Central memory CD8-positive, alpha-beta T cell (primary cell): ENCODE results near the gene SRC.
A peak's percentile ranks its signal among the peaks of the same experiment; 100 is the strongest.

Experiments used
- ATAC-seq: fragments of 150-1000 bp; cut with Tn5 transposase; replicated peaks from 2 replicates; pipeline ENCODE4 v1.10.0; 2022; ENCODE audit warnings: mild to moderate bottlenecking, moderate FRiP score, moderate number of reproducible peaks; ENCODE audit not compliant: poor library complexity, severe bottlenecking; ENCODE audit errors: extremely low read depth
- DNase-seq, 2 donors: peaks; one replicate each; pipeline ENCODE4 v3.0.0; 2021; ENCODE audit warnings: low spot score in 2 of 2
- H3K27ac Mint-ChIP-seq: one replicate; pipeline ENCODE4 v1.8.0; 2022; ENCODE audit warnings: low read depth, mild to moderate bottlenecking, moderate library complexity, mixed read lengths
- H3K27me3 Mint-ChIP-seq: one replicate; pipeline ENCODE4 v1.8.0; 2022; ENCODE audit warnings: mixed read lengths
- H3K36me3 Mint-ChIP-seq: one replicate; pipeline ENCODE4 v1.8.0; 2022; ENCODE audit warnings: mild to moderate bottlenecking, moderate library complexity, mixed read lengths; ENCODE audit not compliant: insufficient read depth
- H3K4me1 Mint-ChIP-seq: one replicate; pipeline ENCODE4 v1.8.0; 2022; ENCODE audit warnings: mixed read lengths
- H3K4me3 Mint-ChIP-seq: one replicate; pipeline ENCODE4 v1.8.0; 2022; ENCODE audit warnings: mild to moderate bottlenecking, moderate library complexity, mixed read lengths
- H3K9me3 Mint-ChIP-seq: one replicate; pipeline ENCODE4 v1.8.0; 2022; ENCODE audit warnings: mixed read lengths

The SRC gene

DNA sequence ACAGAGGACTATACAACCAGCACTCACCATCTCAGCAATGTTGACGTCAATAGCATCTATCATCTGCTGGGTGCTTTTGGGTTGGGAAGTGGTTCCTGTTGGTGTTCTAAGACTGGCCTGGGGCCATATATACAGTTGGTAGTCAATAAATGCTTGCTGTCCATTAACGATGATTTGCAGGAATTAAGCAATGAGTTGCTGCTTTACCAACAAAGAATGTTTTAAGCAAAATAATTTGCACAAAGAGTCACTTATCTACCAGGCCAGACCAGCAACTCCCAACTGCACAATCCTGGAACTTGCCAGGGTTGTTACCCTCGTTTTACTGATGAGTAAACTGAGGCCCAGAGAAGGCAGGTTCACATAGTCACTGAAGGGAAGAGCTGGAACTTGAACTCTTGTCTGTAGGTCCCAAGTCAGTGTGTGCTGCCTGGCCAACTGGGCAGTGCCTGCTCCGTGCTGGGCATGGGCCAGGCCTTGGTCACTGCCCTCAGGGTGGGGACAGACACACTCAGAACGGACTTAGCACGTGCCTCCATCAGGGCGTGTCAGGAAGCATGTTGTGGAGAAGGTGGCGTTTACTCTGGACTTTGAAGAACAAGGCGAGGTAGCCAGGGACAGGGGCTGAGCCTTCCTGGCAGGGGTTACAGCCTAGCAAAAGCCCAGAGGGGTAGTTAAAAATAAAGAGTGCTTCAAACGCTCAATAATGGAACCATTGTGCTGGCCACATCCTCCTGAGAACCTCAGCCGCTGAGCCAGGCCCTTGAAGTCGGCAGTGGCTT, 2.5 kb upstream of the SRC start:
- no peak for ATAC-seq
- H3K9me3 Mint-ChIP-seq = no peaks in the 10 kb centered on the region
- no peak for DNase-seq
- peaks cover 10% of the 10 kb centered on the region for H3K4me1 Mint-ChIP-seq
- peak overlapping the region; percentile 10 for H3K4me3 Mint-ChIP-seq
- no peaks in the 10 kb centered on the region for H3K27me3 Mint-ChIP-seq
- no peaks in the 10 kb centered on the region for H3K36me3 Mint-ChIP-seq
- peak overlapping the region; percentile 27 for H3K27ac Mint-ChIP-seq

DNA sequence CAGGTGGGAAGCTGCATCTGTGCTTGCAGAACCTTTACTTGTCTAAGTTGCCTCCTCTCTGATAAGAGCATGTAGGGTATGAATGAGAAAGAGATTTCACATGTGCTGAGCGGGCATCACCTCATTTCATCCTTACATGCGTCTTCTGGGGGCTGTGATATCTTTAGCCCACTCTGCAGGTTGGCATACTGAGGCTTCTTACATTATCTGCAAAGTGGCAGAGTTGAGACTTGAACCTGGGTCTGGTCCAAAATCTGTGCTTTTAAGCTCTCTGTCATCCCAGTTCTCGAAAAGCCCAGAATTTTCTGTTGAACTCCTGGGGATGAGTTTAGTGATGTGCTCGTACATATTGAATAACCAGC, 2.0 kb upstream of the SRC start:
- no peaks in the 10 kb centered on the region for H3K27me3 Mint-ChIP-seq
- no peaks in the 10 kb centered on the region for H3K36me3 Mint-ChIP-seq
- H3K27ac Mint-ChIP-seq = no peak overlapping the region
- ATAC-seq = no peak
- no peak for DNase-seq
- H3K4me1 Mint-ChIP-seq = peaks cover 10% of the 10 kb centered on the region
- no peaks in the 10 kb centered on the region for H3K9me3 Mint-ChIP-seq
- peak overlapping the region; percentile 75 for H3K4me3 Mint-ChIP-seq

DNA sequence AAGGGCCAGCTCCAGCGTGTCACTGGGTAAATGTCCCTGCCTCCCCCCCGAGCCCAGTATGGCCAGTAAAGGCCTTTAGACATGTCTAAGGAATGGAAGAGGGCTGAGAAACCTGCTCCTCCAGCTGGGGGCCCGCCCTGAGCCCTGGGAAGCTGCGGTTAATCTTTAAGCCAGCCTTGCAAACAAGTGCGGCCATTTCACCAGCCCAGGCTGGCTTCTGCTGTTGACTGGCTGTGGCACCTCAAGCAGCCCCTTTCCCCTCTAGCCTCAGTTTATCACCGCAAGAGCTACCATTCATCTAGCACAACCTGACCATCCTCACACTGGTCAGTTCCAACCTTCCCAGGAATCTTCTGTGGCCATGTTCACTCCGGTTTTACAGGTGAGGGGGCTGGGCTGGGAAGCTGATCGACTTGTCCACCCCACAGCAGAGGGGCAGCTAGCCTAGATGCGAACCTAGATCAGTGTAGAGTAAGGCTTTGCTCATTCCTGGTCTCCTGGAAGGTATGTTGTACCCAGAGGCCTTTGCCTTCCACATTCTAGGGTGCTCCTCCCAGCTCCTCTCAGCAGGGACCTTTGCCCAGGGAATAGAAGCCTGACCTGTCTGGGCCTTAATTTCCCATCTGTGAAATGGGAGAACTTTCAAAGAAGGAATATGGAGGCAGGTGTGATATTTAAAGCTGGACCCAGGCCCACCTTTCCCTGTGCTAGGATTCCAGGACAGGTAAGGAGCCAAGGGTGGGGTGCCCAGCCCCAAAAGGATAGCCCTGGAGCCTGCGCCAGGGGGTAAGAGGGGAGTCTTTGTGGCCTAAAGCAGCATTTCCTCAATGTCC, 1.2 kb upstream of the SRC start:
- ATAC-seq (no peak), DNase-seq (no peak)
- Mint-ChIP-seq H3K4me3 (peak overlapping the region; percentile 75), H3K9me3 (no peaks in the 10 kb centered on the region), H3K27me3 (no peaks in the 10 kb centered on the region), H3K4me1 (peaks cover 10% of the 10 kb centered on the region), H3K36me3 (no peaks in the 10 kb centered on the region), H3K27ac (no peak overlapping the region)

DNA sequence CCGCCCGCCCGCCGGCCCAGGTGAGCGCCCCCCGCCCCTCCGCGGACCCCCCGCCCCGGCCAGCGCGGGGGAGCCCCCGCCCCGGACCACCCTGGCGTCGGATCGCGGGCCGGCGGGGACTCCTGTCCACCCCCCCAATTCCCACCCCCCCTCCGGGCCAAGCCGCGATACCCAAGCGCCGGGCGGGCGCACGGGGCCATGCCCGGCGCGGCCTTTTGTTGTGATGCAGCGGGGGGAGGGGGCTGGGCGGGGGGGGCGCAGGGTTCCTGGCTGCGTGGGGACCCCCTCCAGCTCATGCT, 245 bp downstream of the SRC start:
- no peak for ATAC-seq
- no peak for DNase-seq
- H3K27me3 Mint-ChIP-seq = no peaks in the 10 kb centered on the region
- H3K4me3 Mint-ChIP-seq = peak overlapping the region; percentile 75
- no peak overlapping the region for H3K27ac Mint-ChIP-seq
- H3K9me3 Mint-ChIP-seq = no peaks in the 10 kb centered on the region
- no peaks in the 10 kb centered on the region for H3K36me3 Mint-ChIP-seq
- peaks cover 17% of the 10 kb centered on the region for H3K4me1 Mint-ChIP-seq

DNA sequence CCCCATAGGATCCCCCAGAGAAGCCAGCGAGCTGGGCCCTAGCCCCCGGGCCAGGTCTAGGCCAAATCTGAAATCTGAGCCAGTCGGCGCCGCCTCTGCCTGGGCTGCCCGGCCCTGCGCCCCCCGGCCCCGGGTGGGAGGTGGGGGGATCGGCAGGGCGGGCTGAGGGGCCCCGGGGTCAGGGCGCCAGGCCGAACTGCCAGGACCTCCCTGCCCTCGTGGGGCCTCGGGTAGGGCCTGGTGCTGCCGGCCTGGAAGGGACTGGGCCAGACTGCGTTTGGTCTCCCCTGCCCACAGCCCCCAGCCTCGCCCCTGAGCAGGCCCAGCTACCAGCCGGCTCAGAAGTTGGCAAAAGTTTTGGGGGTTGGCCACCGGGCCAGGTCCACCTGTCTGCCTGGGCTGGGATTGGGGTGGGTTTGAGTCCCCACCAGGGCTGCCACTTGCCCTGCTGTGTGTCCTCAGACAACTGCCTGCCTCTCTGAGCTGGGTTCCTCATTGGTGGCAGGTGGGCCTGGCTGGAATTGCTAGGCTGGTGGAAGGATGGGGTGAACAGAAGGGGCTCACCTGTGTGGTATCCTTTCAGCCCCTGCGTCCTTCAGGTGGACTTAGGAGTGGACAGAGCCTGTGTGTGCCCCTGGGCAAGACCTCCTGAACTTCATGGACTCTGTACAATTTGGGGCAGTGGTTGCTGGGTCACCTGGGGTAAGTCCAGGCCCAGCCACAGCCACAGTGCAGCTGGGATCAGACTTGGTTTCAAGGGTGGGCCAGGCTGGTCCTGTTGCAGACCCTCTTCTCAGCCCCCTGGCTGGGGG, 801 bp downstream of the SRC start:
- Mint-ChIP-seq H3K4me1 (peaks cover 17% of the 10 kb centered on the region), H3K4me3 (peak overlapping the region; percentile 75), H3K9me3 (no peaks in the 10 kb centered on the region), H3K27me3 (no peaks in the 10 kb centered on the region), H3K36me3 (no peaks in the 10 kb centered on the region), H3K27ac (no peak overlapping the region)
- ATAC-seq (no peak), DNase-seq (no peak)

DNA sequence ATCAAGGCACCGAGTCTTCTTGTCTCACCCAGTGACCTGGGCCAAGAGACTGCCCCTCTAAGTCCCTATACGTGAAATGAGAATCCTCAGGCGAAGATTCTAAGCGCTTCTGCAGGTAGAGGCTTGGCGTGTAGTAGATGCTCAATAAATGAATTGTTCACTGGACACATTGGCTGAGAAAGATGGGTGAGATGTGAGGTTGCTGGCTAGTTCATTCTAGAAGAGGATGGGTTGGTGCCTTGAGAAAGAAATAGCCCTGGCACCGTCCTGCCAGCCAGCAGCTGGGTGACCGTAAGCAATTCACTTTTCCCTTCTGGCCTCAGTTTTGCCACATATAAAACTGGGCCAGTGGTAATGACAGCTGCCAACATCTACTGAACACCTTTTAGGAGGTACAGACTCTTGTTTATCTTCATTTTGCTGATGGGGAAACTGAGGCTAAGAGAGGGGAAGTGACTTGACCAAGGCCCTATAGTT, 1.4 kb downstream of the SRC start:
- no peaks in the 10 kb centered on the region for H3K36me3 Mint-ChIP-seq
- no peaks in the 10 kb centered on the region for H3K27me3 Mint-ChIP-seq

DNA sequence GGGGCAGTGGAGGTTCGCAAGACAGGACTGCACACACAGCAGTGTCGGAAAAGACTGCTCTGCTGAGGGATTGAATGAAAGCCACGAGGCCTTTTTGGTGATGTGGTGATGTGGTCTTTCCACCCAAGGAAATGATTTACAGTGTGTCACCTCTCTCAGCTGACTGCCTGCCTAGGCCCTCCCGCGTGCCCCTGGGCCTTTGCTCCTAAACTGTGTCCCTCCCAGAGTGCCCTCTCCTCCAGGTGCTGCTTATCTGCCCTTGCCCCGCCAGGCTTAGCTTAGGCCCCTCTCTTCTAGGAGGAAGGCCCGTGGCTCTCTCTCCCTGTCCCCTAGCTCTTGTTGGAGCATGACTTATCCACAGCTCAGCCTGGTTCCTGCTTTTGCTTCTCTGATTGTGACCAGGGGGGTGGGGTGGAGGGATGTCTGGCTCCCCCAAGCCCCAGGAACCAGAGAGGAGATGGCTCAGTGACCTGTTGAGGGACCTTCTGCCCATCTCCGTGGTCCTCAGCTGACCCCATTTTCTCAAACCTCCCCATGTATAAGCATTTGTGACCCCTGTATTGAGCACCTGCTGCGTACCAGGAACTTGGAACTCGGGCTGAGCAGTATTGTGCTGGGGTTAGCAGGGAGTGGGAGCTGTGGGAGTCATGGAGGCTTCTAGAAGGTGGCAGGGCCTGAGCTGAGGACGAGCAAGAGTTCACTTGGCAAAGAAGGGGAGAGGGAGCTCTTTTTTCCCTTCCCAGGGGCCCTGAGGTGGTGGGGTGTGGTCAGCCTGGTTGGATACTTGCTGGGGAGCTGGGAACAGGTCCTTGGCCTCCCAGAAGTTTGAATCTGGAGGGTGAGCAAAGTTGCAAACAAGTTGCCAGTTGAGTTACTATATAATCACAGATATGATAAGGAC, 2.2 kb downstream of the SRC start:
- Mint-ChIP-seq H3K4me3 (peak overlapping the region; percentile 75), H3K4me1 (peaks cover 17% of the 10 kb centered on the region), H3K27me3 (no peaks in the 10 kb centered on the region), H3K9me3 (no peaks in the 10 kb centered on the region), H3K36me3 (no peaks in the 10 kb centered on the region), H3K27ac (peak overlapping the region; percentile 4)
- ATAC-seq = no peak
- no peak for DNase-seq

More for the DNA sequence above, 1.4 kb downstream of the SRC start:
- ATAC-seq (no peak), DNase-seq (no peak)
- H3K4me1 Mint-ChIP-seq = peaks cover 17% of the 10 kb centered on the region
- no peaks in the 10 kb centered on the region for H3K9me3 Mint-ChIP-seq
- peak overlapping the region; percentile 75 for H3K4me3 Mint-ChIP-seq
- no peak overlapping the region for H3K27ac Mint-ChIP-seq

DNA sequence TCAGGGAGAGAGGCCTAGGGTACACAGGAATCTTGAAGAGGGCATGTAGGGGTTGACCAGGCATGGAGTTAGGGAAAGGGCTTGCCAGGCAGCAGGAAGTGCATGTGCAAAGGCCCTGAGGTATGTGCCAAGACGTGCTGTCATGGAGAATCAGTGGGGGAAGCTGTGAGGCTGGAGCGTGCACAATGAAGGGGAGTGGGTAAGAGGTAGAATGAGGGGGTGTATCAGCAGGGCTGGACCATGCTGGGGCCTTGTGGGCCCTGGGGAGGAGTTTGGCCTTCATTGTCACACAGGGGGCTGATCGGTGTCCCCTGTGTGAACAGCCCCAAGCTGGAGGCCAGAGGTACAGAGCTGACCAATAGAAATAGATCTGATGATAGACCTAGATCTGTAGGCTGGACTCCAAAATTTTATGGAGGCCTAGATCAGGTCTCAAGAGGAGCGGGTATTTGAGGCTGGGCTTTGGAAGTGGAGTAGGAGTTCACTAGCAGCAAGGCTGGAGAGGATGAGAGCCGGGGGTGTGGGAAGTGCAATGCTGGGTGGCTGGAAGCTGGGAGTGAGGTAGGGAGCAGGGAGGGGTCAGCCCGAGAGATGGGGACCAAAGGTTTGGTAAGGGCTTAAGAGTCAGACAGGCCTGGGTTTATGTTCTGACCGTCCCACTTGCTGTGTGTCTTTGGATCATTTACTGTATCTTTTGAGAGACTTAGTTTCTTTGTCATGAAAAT, 3.0 kb downstream of the SRC start:
- no peak for DNase-seq
- H3K27ac Mint-ChIP-seq = peak overlapping the region; percentile 4

DNA sequence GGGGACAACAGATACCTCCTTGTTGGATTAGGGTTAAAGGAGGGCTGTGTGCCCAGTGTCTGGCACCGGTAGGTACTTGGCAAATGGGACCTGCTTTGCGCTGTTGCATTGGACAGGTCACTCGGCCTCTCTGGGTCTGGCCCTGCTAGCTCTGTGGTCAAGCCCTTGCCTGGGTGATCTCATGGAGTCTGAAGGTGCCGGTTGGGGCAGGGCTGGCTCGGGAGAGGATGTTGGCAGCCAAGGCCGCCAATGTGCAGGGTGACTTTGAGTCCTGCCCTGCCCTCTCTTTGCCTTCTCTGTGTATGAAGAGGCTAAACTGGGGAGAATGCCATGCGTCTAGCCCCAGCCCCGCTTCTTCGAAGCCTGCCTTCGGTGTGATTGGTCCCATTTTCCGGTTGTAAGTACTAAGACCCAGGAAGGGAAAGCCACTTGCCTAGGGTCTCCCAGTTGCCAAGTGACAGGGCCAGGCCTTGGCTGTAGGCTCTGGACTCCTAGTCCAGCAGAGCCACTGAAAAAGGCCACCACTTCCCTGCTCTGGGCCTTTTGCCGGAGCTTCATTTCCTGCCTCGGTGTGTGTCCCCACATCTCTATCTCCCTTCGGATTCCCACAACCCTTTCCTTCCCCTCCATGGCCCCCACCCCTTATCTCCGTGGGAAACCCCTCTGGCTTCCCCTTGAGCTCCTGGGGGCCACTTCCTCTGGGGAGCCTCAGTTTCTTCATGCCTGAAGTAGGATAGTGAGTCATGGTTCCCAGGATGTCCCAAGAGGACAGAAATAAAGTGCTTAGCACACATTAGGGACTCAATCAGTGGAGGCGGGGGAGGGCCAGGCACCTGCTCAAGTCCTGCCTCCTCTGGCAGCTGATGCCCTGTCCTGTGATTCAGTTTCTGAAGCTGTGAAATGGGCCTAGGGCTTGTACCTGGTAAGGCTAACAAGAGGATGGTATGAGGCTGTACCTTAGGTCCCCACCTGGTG, 3.9 kb downstream of the SRC start:
- no peak overlapping the region for H3K4me3 Mint-ChIP-seq

More for the DNA sequence above, 3.0 kb downstream of the SRC start:
- H3K9me3 Mint-ChIP-seq = no peaks in the 10 kb centered on the region
- H3K36me3 Mint-ChIP-seq = no peaks in the 10 kb centered on the region
- H3K27me3 Mint-ChIP-seq = no peaks in the 10 kb centered on the region
- no peak overlapping the region for H3K4me3 Mint-ChIP-seq
- ATAC-seq = no peak
- H3K4me1 Mint-ChIP-seq = peaks cover 17% of the 10 kb centered on the region

DNA sequence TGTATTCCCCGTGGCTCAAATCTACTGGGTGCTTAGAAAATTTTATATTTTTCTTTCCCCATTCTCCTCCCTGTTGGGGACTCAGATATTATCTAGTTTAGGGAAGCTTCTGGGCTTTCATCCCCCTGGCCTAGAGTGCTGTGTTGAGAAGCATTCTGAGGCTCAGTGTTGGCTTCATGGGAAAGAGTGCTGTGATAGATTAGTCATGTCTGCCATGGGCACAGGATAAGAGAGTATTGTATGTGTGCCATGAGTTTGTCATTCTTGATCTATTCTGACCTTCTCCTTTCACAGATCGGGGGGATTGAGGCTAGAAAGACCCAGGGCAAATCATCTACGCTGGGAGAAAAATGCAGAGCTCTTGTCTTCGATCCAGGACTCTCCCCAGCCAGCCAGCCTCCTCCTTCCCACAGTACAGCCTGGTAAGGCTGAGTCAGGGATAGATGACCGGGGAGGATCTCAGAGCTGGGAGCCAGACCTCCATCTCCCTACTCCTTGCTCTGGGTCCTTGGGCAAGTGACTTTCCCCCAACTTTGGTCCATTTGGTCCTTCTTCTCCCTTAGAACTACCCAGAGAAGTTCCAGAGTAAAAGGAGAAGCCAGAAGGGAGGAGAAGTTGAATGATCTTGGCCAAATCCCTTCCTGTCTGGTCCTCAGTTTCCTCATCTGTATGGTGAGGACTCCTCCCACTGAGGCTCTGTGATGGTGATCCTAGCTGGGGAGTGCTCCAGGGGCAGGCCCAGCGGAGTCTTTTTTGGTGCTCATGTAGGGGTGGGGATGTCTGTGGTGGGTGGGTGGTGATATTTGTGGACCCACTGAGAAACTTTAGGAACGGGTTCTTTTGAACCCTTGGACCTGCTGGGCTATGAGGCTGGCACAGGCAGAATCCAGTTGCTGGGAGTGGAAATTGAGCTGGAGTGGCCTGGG, 5.0 kb downstream of the SRC start:
- ATAC-seq (no peak), DNase-seq (no peak)
- Mint-ChIP-seq H3K4me3 (no peak overlapping the region), H3K27me3 (no peaks in the 10 kb centered on the region), H3K36me3 (no peaks in the 10 kb centered on the region), H3K27ac (no peak overlapping the region), H3K4me1 (peaks cover 14% of the 10 kb centered on the region), H3K9me3 (no peaks in the 10 kb centered on the region)

More for the DNA sequence above, 3.9 kb downstream of the SRC start:
- DNase-seq = no peak
- ATAC-seq = no peak
- no peaks in the 10 kb centered on the region for H3K9me3 Mint-ChIP-seq
- H3K27me3 Mint-ChIP-seq = no peaks in the 10 kb centered on the region
- no peaks in the 10 kb centered on the region for H3K36me3 Mint-ChIP-seq
- H3K4me1 Mint-ChIP-seq = peaks cover 15% of the 10 kb centered on the region
- no peak overlapping the region for H3K27ac Mint-ChIP-seq
